ENCODE data around the gene MARCHF10. TPM values are rescaled to one million over a fixed set of nuclear protein-coding genes. Genes with fewer than 3 reads are reported as not detected.

MARCHF10 gene
- total and polyA plus RNA-seq, 2 donors (not counting 1 experiment from before 2014, with no cell fraction given): 0.17 TPM; not detected in 1

DNA sequence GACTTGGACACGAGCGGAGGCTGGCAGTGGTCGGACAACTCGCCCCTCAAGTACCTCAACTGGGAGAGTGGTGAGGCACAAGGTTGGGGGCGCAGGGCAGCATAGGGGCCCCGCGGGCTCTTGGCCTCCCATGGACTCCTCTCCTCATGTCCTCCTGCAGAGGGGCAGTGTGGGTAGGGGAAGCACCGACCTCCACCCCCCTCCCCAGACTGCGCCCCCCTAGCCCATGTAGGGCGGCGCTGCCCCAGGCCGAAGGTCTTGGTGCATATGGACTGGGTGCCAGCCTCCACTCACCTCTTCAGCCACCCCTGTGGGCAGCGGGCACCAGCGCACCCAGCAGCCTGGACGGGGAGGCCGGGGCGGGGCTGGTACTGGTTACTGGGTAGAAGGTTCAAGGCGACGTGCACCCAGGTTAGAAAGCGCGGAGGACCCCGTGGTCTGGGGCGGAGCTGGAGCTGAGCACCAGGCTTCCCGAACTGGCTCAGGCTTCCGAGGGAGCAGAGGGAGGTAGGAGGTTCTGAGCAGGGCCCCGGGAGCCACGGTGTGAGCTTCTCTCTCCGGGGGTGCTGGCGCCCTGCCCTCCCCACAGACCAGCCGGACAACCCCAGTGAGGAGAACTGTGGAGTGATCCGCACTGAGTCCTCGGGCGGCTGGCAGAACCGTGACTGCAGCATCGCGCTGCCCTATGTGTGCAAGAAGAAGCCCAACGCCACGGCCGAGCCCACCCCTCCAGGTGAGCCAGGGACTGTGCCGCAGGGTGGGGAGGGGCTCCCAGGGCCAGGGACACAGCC, 141.1 kb downstream of the MARCHF10 start:
- DNase-seq (ENCODE audit: low read depth in 2 of 2): no peak
- H3K27ac ChIP-seq (ENCODE audit: insufficient read depth, low read length): no peak overlapping the region

GRCh38 chr17:62666061-62666800, 141.9 kb downstream of the MARCHF10 start:
- Histone ChIP-seq H3K27me3 (ENCODE audit: control insufficient read depth, insufficient read depth, low read length) (no peaks in the 10 kb centered on the region), H4K20me1 (ENCODE audit: control insufficient read depth, extremely low read depth, insufficient read depth, low read length) (no peaks in the 10 kb centered on the region), H3K27ac (ENCODE audit: insufficient read depth, low read length) (no peak overlapping the region), H3K4me1 (ENCODE audit: control insufficient read depth, extremely low read depth, insufficient read depth, low read length) (peaks cover 5% of the 10 kb centered on the region), H3K4me2 (ENCODE audit: extremely low read depth, insufficient read depth, low read length) (no peak overlapping the region), H3K36me3 (ENCODE audit: control insufficient read depth, insufficient read depth, low read length) (peaks cover 22% of the 10 kb centered on the region), H3K9ac (ENCODE audit: insufficient read depth, low read length) (no peak overlapping the region), H3K79me2 (ENCODE audit: control insufficient read depth, insufficient read depth, low read length) (peaks cover 5% of the 10 kb centered on the region), H2AFZ (ENCODE audit: low read length) (no peak overlapping the region), H3K9me3 (ENCODE audit: control insufficient read depth, insufficient read depth, low read depth, low read length) (no peaks in the 10 kb centered on the region), H3K4me3 (replicated peaks in 1 of 4; ENCODE audit: control extremely low read depth in 1 of 4, insufficient read depth in 1 of 4, low read depth in 3 of 4, low read length in 4 of 4) (no peak overlapping the region)
- no peak for DNase-seq (ENCODE audit: low read depth in 2 of 2)
- TF ChIP-seq EZH2 (IDR thresholded peaks at IDR 0.05; ENCODE audit: low read length, missing control alignments): no peak
- no peak for TF ChIP-seq CTCF (conservative IDR thresholded peaks at IDR 0.05 in 1 of 2, IDR thresholded peaks at IDR 0.05 in 1 of 2; ENCODE audit: low read depth in 1 of 2, low read length in 2 of 2)

More for the DNA sequence above, 141.1 kb downstream of the MARCHF10 start:
- no peak overlapping the region for H3K4me3 ChIP-seq (replicated peaks in 1 of 4; ENCODE audit: control extremely low read depth in 1 of 4, insufficient read depth in 1 of 4, low read depth in 3 of 4, low read length in 4 of 4)
- H3K27me3 ChIP-seq (ENCODE audit: control insufficient read depth, insufficient read depth, low read length): no peaks in the 10 kb centered on the region
- H3K36me3 ChIP-seq (ENCODE audit: control insufficient read depth, insufficient read depth, low read length): peaks cover 22% of the 10 kb centered on the region
- TF ChIP-seq CTCF (conservative IDR thresholded peaks at IDR 0.05 in 1 of 2, IDR thresholded peaks at IDR 0.05 in 1 of 2; ENCODE audit: low read depth in 1 of 2, low read length in 2 of 2): no peak
- TF ChIP-seq EZH2 (IDR thresholded peaks at IDR 0.05; ENCODE audit: low read length, missing control alignments): no peak
- H4K20me1 ChIP-seq (ENCODE audit: control insufficient read depth, extremely low read depth, insufficient read depth, low read length): no peaks in the 10 kb centered on the region
- peaks cover 5% of the 10 kb centered on the region for H3K4me1 ChIP-seq (ENCODE audit: control insufficient read depth, extremely low read depth, insufficient read depth, low read length)
- H3K9me3 ChIP-seq (ENCODE audit: control insufficient read depth, insufficient read depth, low read depth, low read length): no peaks in the 10 kb centered on the region
- no peak overlapping the region for H3K9ac ChIP-seq (ENCODE audit: insufficient read depth, low read length)
- H2AFZ ChIP-seq (ENCODE audit: low read length): no peak overlapping the region
- peaks cover 5% of the 10 kb centered on the region for H3K79me2 ChIP-seq (ENCODE audit: control insufficient read depth, insufficient read depth, low read length)
- no peak overlapping the region for H3K4me2 ChIP-seq (ENCODE audit: extremely low read depth, insufficient read depth, low read length)

- Histone ChIP-seq H3K9ac (ENCODE audit: insufficient read depth, low read length) (no peak overlapping the region), H3K4me3 (replicated peaks in 1 of 4; ENCODE audit: control extremely low read depth in 1 of 4, insufficient read depth in 1 of 4, low read depth in 3 of 4, low read length in 4 of 4) (no peak overlapping the region), H2AFZ (ENCODE audit: low read length) (no peak overlapping the region), H3K79me2 (ENCODE audit: control insufficient read depth, insufficient read depth, low read length) (peaks cover 8% of the 10 kb centered on the region), H3K4me1 (ENCODE audit: control insufficient read depth, extremely low read depth, insufficient read depth, low read length) (peaks cover 5% of the 10 kb centered on the region), H3K27me3 (ENCODE audit: control insufficient read depth, insufficient read depth, low read length) (no peaks in the 10 kb centered on the region), H3K36me3 (ENCODE audit: control insufficient read depth, insufficient read depth, low read length) (peaks cover 21% of the 10 kb centered on the region), H3K27ac (ENCODE audit: insufficient read depth, low read length) (no peak overlapping the region), H4K20me1 (ENCODE audit: control insufficient read depth, extremely low read depth, insufficient read depth, low read length) (no peaks in the 10 kb centered on the region), H3K9me3 (ENCODE audit: control insufficient read depth, insufficient read depth, low read depth, low read length) (no peaks in the 10 kb centered on the region), H3K4me2 (ENCODE audit: extremely low read depth, insufficient read depth, low read length) (no peak overlapping the region)
- no peak for TF ChIP-seq EZH2 (IDR thresholded peaks at IDR 0.05; ENCODE audit: low read length, missing control alignments)
- TF ChIP-seq CTCF (conservative IDR thresholded peaks at IDR 0.05 in 1 of 2, IDR thresholded peaks at IDR 0.05 in 1 of 2; ENCODE audit: low read depth in 1 of 2, low read length in 2 of 2): no peak
- DNase-seq (ENCODE audit: low read depth in 2 of 2): no peak
Measured at GRCh38 chr17:62665599-62665998, 142.5 kb downstream of the MARCHF10 start.

Measured in fibroblast of lung (primary cell).